ENCODE data around the gene OR13H1.
A peak's percentile ranks its signal among the peaks of the same experiment; 100 is the strongest.
"Not testable (repeated sequence)": the region's sequence is repeated elsewhere in the genome, so short reads cannot be mapped to it uniquely, and the experiment has no call there.

The OR13H1 gene

GRCh38 chrX:131577413-131577812 is 33.5 kb downstream of the OR13H1 start:
- no peak for TF ChIP-seq CTCF (IDR thresholded peaks at IDR 0.05; ENCODE audit: unreplicated experiment in 3 of 3)
- peaks cover 23% of the 10 kb centered on the region for H3K9me3 Mint-ChIP-seq
- H3K36me3 Mint-ChIP-seq (ENCODE audit: low read depth), result peaks cover 21% of the 10 kb centered on the region
- H3K4me1 Mint-ChIP-seq, result peaks cover 5% of the 10 kb centered on the region
- H3K27ac Mint-ChIP-seq, result peak overlapping the region; percentile 91 to 96 (median 94)
- no peaks in the 10 kb centered on the region for H3K27me3 Mint-ChIP-seq (ENCODE audit: low read depth)
- H3K4me3 Mint-ChIP-seq, result peak overlapping the region; percentile 81 to 91 (median 91)

- Mint-ChIP-seq H3K4me1 (peaks cover 5% of the 10 kb centered on the region), H3K36me3 (ENCODE audit: low read depth) (peaks cover 20% of the 10 kb centered on the region), H3K9me3 (peaks cover 23% of the 10 kb centered on the region), H3K27ac (peak overlapping the region; percentile 91 to 96 (median 94)), H3K27me3 (ENCODE audit: low read depth) (no peaks in the 10 kb centered on the region), H3K4me3 (peak overlapping the region; percentile 81 to 91 (median 91))
- no peak for TF ChIP-seq CTCF (IDR thresholded peaks at IDR 0.05; ENCODE audit: unreplicated experiment in 3 of 3)
Observed at GRCh38 chrX:131577999-131578734, 34.3 kb downstream of the OR13H1 start.

- H3K4me1 Mint-ChIP-seq; H3K27me3 Mint-ChIP-seq (ENCODE audit: low read depth): not testable (repeated sequence)
- H3K9me3 Mint-ChIP-seq, result peaks cover 16% of the 10 kb centered on the region
Observed at GRCh38 chrX:131578735-131579367, 35.0 kb downstream of the OR13H1 start.

GRCh38 chrX:131588995-131589394 is 45.1 kb downstream of the OR13H1 start:
- Mint-ChIP-seq H3K27ac (peak overlapping the region; percentile 71 to 78 (median 74)), H3K4me3 (no peak overlapping the region), H3K27me3 (ENCODE audit: low read depth) (no peaks in the 10 kb centered on the region), H3K4me1 (peaks cover 12% of the 10 kb centered on the region), H3K9me3 (peaks cover 8% of the 10 kb centered on the region), H3K36me3 (ENCODE audit: low read depth) (peaks cover 3% of the 10 kb centered on the region)
- no peak for TF ChIP-seq CTCF (IDR thresholded peaks at IDR 0.05; ENCODE audit: unreplicated experiment in 3 of 3)

More at GRCh38 chrX:131578735-131579367, 35.0 kb downstream of the OR13H1 start:
- Mint-ChIP-seq H3K27ac (peak overlapping the region; percentile 91 to 96 (median 94)), H3K36me3 (ENCODE audit: low read depth) (peaks cover 13% of the 10 kb centered on the region), H3K4me3 (peak overlapping the region; percentile 81 to 91 (median 91))
